GM20431 (cell line): ENCODE measurements around the gene CCL13.

Experiments
- in situ Hi-C: fragments of 300-500 bp; cut with MseI, MboI; formaldehyde crosslinking; loops from one replicate; pipeline ENCODE4 v1.15.0; 2020; ENCODE audit warnings: low sequenced_read_pairs; ENCODE audit not compliant: unreplicated experiment

Gene CCL13

GRCh38 chr17:34379868-34380267 lies 23.6 kb downstream of the CCL13 start:
- in situ Hi-C loops: no loop called here

- in situ Hi-C loops: no loop called here
These were observed 26.4 kb downstream of the CCL13 start for GRCh38 chr17:34382621-34383124.

- in situ Hi-C loops: no loop called here
These were observed 26.9 kb downstream of the CCL13 start for GRCh38 chr17:34383216-34383615.

- in situ Hi-C loops: no loop called here
These were observed 28.0 kb downstream of the CCL13 start for GRCh38 chr17:34384271-34384670.

GRCh38 chr17:34384822-34385605 lies 28.7 kb downstream of the CCL13 start:
- in situ Hi-C loops: no loop called here

GRCh38 chr17:34386343-34386696 lies 30.0 kb downstream of the CCL13 start:
- in situ Hi-C loops: no loop called here

- in situ Hi-C loops: no loop called here
These were observed 30.6 kb downstream of the CCL13 start for GRCh38 chr17:34386697-34387550.

- in situ Hi-C loops: no loop called here
These were observed 31.3 kb downstream of the CCL13 start for GRCh38 chr17:34387566-34387965.

GRCh38 chr17:34389126-34389750 lies 33.0 kb downstream of the CCL13 start:
- in situ Hi-C loops: no loop called here

- in situ Hi-C loops: no loop called here
These were observed 34.4 kb downstream of the CCL13 start for GRCh38 chr17:34390649-34391048.

GRCh38 chr17:34391241-34391640 lies 35.0 kb downstream of the CCL13 start:
- in situ Hi-C loops: no loop called here

GRCh38 chr17:34393401-34393800 lies 37.1 kb downstream of the CCL13 start:
- in situ Hi-C loops: no loop called here

- in situ Hi-C loops: no loop called here
These were observed 41.0 kb downstream of the CCL13 start for GRCh38 chr17:34397265-34397664.

GRCh38 chr17:34398990-34399389 lies 42.7 kb downstream of the CCL13 start:
- in situ Hi-C loops: no loop called here

GRCh38 chr17:34399725-34400124 lies 43.4 kb downstream of the CCL13 start:
- in situ Hi-C loops: loop anchor here (25.0 kb wide), 1 partner anchor 738 kb away; the partner anchor contains the start of genes NLE1 and UNC45B

GRCh38 chr17:34400301-34400931 lies 44.1 kb downstream of the CCL13 start:
- in situ Hi-C loops: loop anchor here (25.0 kb wide), 1 partner anchor 737 kb away; the partner anchor contains the start of genes NLE1 and UNC45B

- in situ Hi-C loops: loop anchor here (25.0 kb wide), 1 partner anchor 736 kb away; the partner anchor contains the start of genes NLE1 and UNC45B
These were observed 44.9 kb downstream of the CCL13 start for GRCh38 chr17:34401165-34401564.

- in situ Hi-C loops: loop anchor here (25.0 kb wide), 1 partner anchor 734 kb away; the partner anchor contains the start of genes NLE1 and UNC45B
These were observed 46.7 kb downstream of the CCL13 start for GRCh38 chr17:34403006-34403405.

GRCh38 chr17:34406226-34406625 lies 49.9 kb downstream of the CCL13 start:
- in situ Hi-C loops: loop anchor here (25.0 kb wide), 1 partner anchor 731 kb away; the partner anchor contains the start of genes NLE1 and UNC45B
